GM12878 (cell line): ENCODE measurements around the gene TRAF3IP3.

Source experiments
- POLR2AphosphoS5 ChIP-seq: IDR thresholded peaks from 2 replicates; pipeline ENCODE4 v1.6.1; 2011; ENCODE audit warnings: mild to moderate bottlenecking, low read length, inconsistent platforms
- TF ChIP-seq, protein P1 (sequence below): IDR thresholded peaks from 2 replicates; pipeline ENCODE4 v1.6.1; 2012; ENCODE audit warnings: low read depth, low read length, improper control_type of control experiment

DNA sequence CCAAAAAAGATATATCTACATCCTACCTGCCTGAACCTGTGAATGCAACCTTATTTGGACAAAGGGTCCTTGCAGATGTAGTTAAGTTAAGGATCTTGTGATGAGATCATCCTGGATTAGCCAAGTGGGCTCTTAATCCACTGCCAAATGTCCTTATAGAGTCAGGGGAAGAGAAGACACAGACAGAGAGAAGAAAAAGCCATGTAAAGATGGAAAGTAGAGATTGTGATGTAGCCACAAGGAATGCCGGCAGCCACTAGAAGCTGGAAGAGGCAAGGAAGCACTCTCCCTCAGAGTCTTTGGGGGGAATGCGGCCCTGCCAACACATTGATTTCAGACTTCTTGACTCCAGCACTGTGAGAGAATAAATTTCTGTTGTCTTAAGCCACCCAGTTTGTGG, 35.0 kb upstream of the TRAF3IP3 start:
- TF ChIP-seq, protein P1, sequence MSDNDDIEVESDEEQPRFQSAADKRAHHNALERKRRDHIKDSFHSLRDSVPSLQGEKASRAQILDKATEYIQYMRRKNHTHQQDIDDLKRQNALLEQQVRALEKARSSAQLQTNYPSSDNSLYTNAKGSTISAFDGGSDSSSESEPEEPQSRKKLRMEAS, result no peak
- no peak for TF ChIP-seq POLR2AphosphoS5
